ENCODE measurements around the gene NUDT4B.
"Not testable (repeated sequence)": the region's sequence is repeated elsewhere in the genome, so short reads cannot be mapped to it uniquely, and the experiment has no call there.

The NUDT4B gene

GRCh38 chr1:148729128-148729527 lies 19.4 kb upstream of the NUDT4B start:
- H3K9me3 ChIP-seq (ENCODE audit: insufficient read depth, low read length); H2AFZ ChIP-seq (ENCODE audit: low read depth, low read length, severe bottlenecking); H3K79me2 ChIP-seq (ENCODE audit: insufficient read depth, low read length); H3K27me3 ChIP-seq (ENCODE audit: low read length); H3K27ac ChIP-seq (ENCODE audit: low read depth, low read length); H3K9ac ChIP-seq (ENCODE audit: low read length); H3K9me2 ChIP-seq (replicated peaks; ENCODE audit: insufficient read depth, low read length); H3K4me2 ChIP-seq (ENCODE audit: low read depth, low read length, poor library complexity, severe bottlenecking); H4K20me1 ChIP-seq (ENCODE audit: low read depth, low read length); H3K36me3 ChIP-seq (ENCODE audit: low read length); H3F3A ChIP-seq (ENCODE audit: insufficient read depth); H3K4me3 ChIP-seq (ENCODE audit: insufficient read depth, low read length, poor library complexity, severe bottlenecking): not testable (repeated sequence)

DNA sequence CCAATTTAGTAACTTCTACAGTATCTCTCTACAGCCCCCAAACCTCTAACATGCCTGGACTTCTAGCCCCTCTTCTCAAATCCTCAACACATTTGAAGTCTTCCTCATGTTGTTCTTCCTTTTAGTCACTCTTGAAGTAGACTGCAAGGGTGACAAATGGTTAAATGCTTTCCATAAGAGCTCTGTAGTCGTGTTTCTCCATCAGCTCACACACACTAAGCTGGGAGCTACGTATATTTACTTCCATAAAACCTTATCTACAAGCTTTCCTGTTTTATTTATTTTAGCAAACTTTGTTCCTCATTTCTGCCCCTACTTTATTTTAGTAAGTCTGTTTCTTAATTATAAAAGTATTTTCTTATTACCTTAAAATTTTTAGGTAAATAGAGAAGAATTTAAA lies 19.0 kb upstream of the NUDT4B start:
- H3K27ac ChIP-seq (ENCODE audit: low read depth, low read length); H3K4me3 ChIP-seq (ENCODE audit: insufficient read depth, low read length, poor library complexity, severe bottlenecking); H3K79me2 ChIP-seq (ENCODE audit: insufficient read depth, low read length); H3K9me3 ChIP-seq (ENCODE audit: insufficient read depth, low read length); H3K9me2 ChIP-seq (replicated peaks; ENCODE audit: insufficient read depth, low read length); H3K36me3 ChIP-seq (ENCODE audit: low read length); H4K20me1 ChIP-seq (ENCODE audit: low read depth, low read length); H3K9ac ChIP-seq (ENCODE audit: low read length); H3K27me3 ChIP-seq (ENCODE audit: low read length); H3F3A ChIP-seq (ENCODE audit: insufficient read depth); H2AFZ ChIP-seq (ENCODE audit: low read depth, low read length, severe bottlenecking); H3K4me2 ChIP-seq (ENCODE audit: low read depth, low read length, poor library complexity, severe bottlenecking): not testable (repeated sequence)

DNA sequence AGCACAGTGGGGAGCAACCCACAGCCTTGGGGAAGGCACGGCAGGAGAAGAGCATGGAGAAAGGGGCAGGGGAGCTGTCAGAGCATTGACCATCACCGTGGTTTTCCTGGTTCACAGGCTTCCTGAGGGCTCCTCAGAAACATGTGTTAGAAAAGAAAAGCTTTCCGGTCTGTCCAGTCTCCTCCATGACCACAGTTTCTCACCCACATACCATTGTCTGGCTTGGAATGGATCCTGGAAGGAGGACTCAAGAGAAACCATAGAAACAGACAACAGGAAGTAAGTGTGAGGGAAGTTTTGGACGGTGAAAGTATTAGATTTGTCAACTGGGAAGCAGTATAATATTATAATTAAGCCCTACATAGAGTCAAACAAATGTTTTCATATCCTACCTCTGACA lies 16.3 kb upstream of the NUDT4B start:
- H3F3A ChIP-seq (ENCODE audit: insufficient read depth); H3K9me3 ChIP-seq (ENCODE audit: insufficient read depth, low read length); H3K36me3 ChIP-seq (ENCODE audit: low read length); H3K9ac ChIP-seq (ENCODE audit: low read length); H3K4me3 ChIP-seq (ENCODE audit: insufficient read depth, low read length, poor library complexity, severe bottlenecking); H2AFZ ChIP-seq (ENCODE audit: low read depth, low read length, severe bottlenecking); H4K20me1 ChIP-seq (ENCODE audit: low read depth, low read length); H3K27ac ChIP-seq (ENCODE audit: low read depth, low read length); H3K27me3 ChIP-seq (ENCODE audit: low read length); H3K4me2 ChIP-seq (ENCODE audit: low read depth, low read length, poor library complexity, severe bottlenecking); H3K9me2 ChIP-seq (replicated peaks; ENCODE audit: insufficient read depth, low read length); H3K79me2 ChIP-seq (ENCODE audit: insufficient read depth, low read length): not testable (repeated sequence)

- not testable (repeated sequence) for H3K36me3 ChIP-seq (ENCODE audit: low read length)
Measured at GRCh38 chr1:148733585-148734310, 14.8 kb upstream of the NUDT4B start.

DNA sequence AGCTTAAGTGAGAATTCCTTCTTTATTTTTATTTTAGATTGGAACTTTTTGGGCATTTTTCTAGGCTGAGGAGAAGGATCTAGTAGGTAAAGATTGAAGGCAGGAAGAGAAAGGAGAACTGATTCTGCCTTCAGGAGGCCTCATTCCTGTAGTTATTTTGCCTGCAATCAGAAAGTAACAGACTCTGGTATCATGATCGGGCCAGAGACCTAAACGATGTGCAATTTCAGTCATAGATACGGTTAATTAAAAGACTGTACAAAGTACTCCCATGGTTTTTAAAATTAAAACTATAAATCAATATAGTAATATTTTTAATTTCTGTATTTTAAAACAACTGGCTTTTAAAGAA lies 14.3 kb upstream of the NUDT4B start:
- H3K4me2 ChIP-seq (ENCODE audit: low read depth, low read length, poor library complexity, severe bottlenecking); H3F3A ChIP-seq (ENCODE audit: insufficient read depth); H4K20me1 ChIP-seq (ENCODE audit: low read depth, low read length); H3K36me3 ChIP-seq (ENCODE audit: low read length); H3K9ac ChIP-seq (ENCODE audit: low read length); H3K9me3 ChIP-seq (ENCODE audit: insufficient read depth, low read length); H3K27ac ChIP-seq (ENCODE audit: low read depth, low read length); H3K9me2 ChIP-seq (replicated peaks; ENCODE audit: insufficient read depth, low read length); H3K27me3 ChIP-seq (ENCODE audit: low read length); H3K79me2 ChIP-seq (ENCODE audit: insufficient read depth, low read length); H2AFZ ChIP-seq (ENCODE audit: low read depth, low read length, severe bottlenecking); H3K4me3 ChIP-seq (ENCODE audit: insufficient read depth, low read length, poor library complexity, severe bottlenecking): not testable (repeated sequence)

More at GRCh38 chr1:148733585-148734310, 14.8 kb upstream of the NUDT4B start:
- not testable (repeated sequence) for H3K4me2 ChIP-seq (ENCODE audit: low read depth, low read length, poor library complexity, severe bottlenecking); H3K27ac ChIP-seq (ENCODE audit: low read depth, low read length); H4K20me1 ChIP-seq (ENCODE audit: low read depth, low read length); H3F3A ChIP-seq (ENCODE audit: insufficient read depth); H3K4me3 ChIP-seq (ENCODE audit: insufficient read depth, low read length, poor library complexity, severe bottlenecking); H3K9me2 ChIP-seq (replicated peaks; ENCODE audit: insufficient read depth, low read length); H2AFZ ChIP-seq (ENCODE audit: low read depth, low read length, severe bottlenecking); H3K79me2 ChIP-seq (ENCODE audit: insufficient read depth, low read length); H3K9ac ChIP-seq (ENCODE audit: low read length); H3K9me3 ChIP-seq (ENCODE audit: insufficient read depth, low read length); H3K27me3 ChIP-seq (ENCODE audit: low read length)

DNA sequence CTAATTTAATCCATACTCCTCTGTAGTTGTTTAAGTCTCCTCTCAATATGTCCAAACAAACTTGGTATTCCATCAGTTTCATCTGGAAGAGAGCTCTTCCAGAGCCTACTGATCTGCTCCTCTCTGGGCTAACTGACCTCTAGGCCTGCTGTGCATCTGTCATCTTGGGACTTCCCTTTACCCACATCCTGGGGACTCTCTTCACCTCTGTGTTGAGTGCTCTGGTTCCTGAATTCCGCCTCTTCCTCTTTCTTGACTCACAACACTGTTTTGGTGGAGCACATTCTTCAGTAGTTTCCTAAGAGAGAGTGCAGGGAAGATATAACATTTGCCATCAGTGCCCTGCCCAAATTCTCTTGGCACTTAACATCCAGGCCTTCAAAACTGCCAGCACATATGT lies 13.0 kb upstream of the NUDT4B start:
- not testable (repeated sequence) for H3K79me2 ChIP-seq (ENCODE audit: insufficient read depth, low read length); H3K9me3 ChIP-seq (ENCODE audit: insufficient read depth, low read length); H3K9ac ChIP-seq (ENCODE audit: low read length); H3F3A ChIP-seq (ENCODE audit: insufficient read depth); H3K4me2 ChIP-seq (ENCODE audit: low read depth, low read length, poor library complexity, severe bottlenecking); H3K27me3 ChIP-seq (ENCODE audit: low read length); H2AFZ ChIP-seq (ENCODE audit: low read depth, low read length, severe bottlenecking); H4K20me1 ChIP-seq (ENCODE audit: low read depth, low read length); H3K9me2 ChIP-seq (replicated peaks; ENCODE audit: insufficient read depth, low read length); H3K36me3 ChIP-seq (ENCODE audit: low read length); H3K4me3 ChIP-seq (ENCODE audit: insufficient read depth, low read length, poor library complexity, severe bottlenecking); H3K27ac ChIP-seq (ENCODE audit: low read depth, low read length)

DNA sequence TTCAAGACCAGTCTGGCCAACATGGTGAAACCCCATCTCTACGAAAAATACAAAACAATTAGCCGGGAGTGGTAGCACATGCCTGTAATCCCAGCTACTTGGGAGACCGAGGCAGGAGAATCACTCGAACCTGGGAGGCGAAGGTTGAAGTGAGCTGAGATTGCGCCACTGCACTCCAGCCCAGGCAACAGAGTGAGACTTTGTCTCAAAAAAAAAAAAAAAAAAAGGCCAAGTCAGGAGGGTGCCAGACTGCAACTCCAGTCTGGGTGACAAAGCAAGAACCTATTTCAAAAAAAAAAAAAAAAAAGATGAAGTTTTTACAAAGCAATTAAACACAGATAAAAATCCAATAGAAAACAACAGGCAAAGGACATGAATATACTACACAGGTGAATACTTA lies 9.9 kb upstream of the NUDT4B start:
- not testable (repeated sequence) for H3K36me3 ChIP-seq (ENCODE audit: low read length); H3K4me3 ChIP-seq (ENCODE audit: insufficient read depth, low read length, poor library complexity, severe bottlenecking); H3F3A ChIP-seq (ENCODE audit: insufficient read depth); H3K4me2 ChIP-seq (ENCODE audit: low read depth, low read length, poor library complexity, severe bottlenecking); H4K20me1 ChIP-seq (ENCODE audit: low read depth, low read length); H3K9ac ChIP-seq (ENCODE audit: low read length); H3K79me2 ChIP-seq (ENCODE audit: insufficient read depth, low read length); H3K27me3 ChIP-seq (ENCODE audit: low read length); H3K27ac ChIP-seq (ENCODE audit: low read depth, low read length); H3K9me3 ChIP-seq (ENCODE audit: insufficient read depth, low read length); H2AFZ ChIP-seq (ENCODE audit: low read depth, low read length, severe bottlenecking); H3K9me2 ChIP-seq (replicated peaks; ENCODE audit: insufficient read depth, low read length)

DNA sequence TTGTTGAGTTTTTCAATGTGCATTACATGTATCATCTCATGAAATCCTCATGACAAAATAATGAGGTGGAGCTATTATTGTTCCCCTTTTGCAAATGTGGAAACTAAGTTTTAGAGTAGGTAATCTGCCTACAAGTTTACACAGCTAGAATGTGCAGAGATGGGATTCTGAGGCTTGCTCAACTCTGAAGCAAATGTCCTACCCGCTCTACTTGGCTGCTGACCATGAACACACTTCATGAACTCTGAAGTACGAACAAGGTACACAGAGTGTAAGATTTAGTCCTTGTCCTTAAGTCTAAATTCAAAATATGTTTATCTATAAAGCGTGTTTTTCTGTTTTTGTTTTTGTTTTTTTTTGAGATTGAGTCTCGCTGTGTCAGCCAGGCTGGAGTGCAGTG lies 5.4 kb upstream of the NUDT4B start:
- not testable (repeated sequence) for H3K9ac ChIP-seq (ENCODE audit: low read length); H3K79me2 ChIP-seq (ENCODE audit: insufficient read depth, low read length); H3K9me2 ChIP-seq (replicated peaks; ENCODE audit: insufficient read depth, low read length); H3K9me3 ChIP-seq (ENCODE audit: insufficient read depth, low read length); H3F3A ChIP-seq (ENCODE audit: insufficient read depth); H3K4me2 ChIP-seq (ENCODE audit: low read depth, low read length, poor library complexity, severe bottlenecking); H3K27me3 ChIP-seq (ENCODE audit: low read length); H3K27ac ChIP-seq (ENCODE audit: low read depth, low read length); H2AFZ ChIP-seq (ENCODE audit: low read depth, low read length, severe bottlenecking); H3K4me3 ChIP-seq (ENCODE audit: insufficient read depth, low read length, poor library complexity, severe bottlenecking); H3K36me3 ChIP-seq (ENCODE audit: low read length); H4K20me1 ChIP-seq (ENCODE audit: low read depth, low read length)
